Astrocyte (in vitro differentiated cells and primary cell): ENCODE results near the gene CASKIN1.

Experiments used
- CTCF ChIP-seq: IDR thresholded peaks from 2 replicates; pipeline ENCODE4 v1.5.1; 2011; ENCODE audit warnings: low read depth, mild to moderate bottlenecking, inconsistent platforms, low read length, moderate library complexity; ENCODE audit not compliant: insufficient read depth
- EZH2 ChIP-seq: IDR thresholded peaks from 2 replicates; pipeline ENCODE4 v1.6.1; 2012; ENCODE audit warnings: mild to moderate bottlenecking, low read length, inconsistent platforms; ENCODE audit not compliant: insufficient read depth

DNA sequence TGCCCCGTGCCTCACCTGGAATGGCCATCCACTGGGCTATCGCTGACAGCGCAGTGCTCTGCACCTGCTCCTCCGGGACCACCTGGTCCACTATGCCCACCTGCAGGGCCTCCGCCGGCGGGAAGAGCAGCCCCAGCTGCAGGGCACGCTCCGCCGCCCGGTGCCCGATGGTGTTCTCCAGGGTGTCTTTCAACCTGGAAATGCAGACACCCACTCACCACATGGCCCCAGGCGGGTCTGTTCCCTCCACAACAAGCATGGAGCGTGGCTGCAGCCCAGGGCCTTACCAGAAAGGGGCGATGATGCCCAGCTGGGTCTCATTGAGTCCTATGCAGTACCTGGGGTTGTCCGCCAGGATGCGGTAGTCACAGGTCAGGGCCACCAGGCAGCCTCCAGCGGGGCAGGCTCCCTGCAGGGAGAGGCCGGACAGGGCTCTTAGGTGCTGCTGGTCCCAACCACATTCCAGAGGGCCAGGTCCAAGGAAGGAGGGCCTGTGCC is 46.7 kb upstream of the CASKIN1 start:
- TF ChIP-seq CTCF = no peak
- no peak for TF ChIP-seq EZH2
